NCI-H2081 (cell line): ENCODE results near the gene MRPL42.
"Not testable (repeated sequence)": the region's sequence is repeated elsewhere in the genome, so short reads cannot be mapped to it uniquely, and the experiment has no call there.

ENCODE experiments used
- DNase-seq, 2 experiments: peaks; one replicate each; lab custom pipeline; 2025; lab: John Stamatoyannopoulos, UW

The MRPL42 gene

GRCh38 chr12:93467351-93468007 lies at the start of gene MRPL42:
MRPL42 (plus strand) TSS chr12:93467514; CDS start chr12:93469286, 1,772 bp downstream.
- peak; percentile 87 to 92 for DNase-seq

- DNase-seq = no peak
Measured at GRCh38 chr12:93417967-93418480, 49.3 kb upstream of the MRPL42 start.

GRCh38 chr12:93419388-93420034 lies 47.8 kb upstream of the MRPL42 start:
- DNase-seq = peak; percentile 34 to 41

- DNase-seq = no peak
Measured at GRCh38 chr12:93422050-93422449, 45.3 kb upstream of the MRPL42 start.

- DNase-seq = no peak
Measured at GRCh38 chr12:93425736-93426411, 41.4 kb upstream of the MRPL42 start.

- no peak for DNase-seq
Measured at GRCh38 chr12:93426412-93426805, 40.9 kb upstream of the MRPL42 start.

- no peak for DNase-seq
Measured at GRCh38 chr12:93427779-93428564, 39.3 kb upstream of the MRPL42 start.

GRCh38 chr12:93429448-93429847 lies 37.9 kb upstream of the MRPL42 start:
- no peak for DNase-seq

- DNase-seq = no peak
Measured at GRCh38 chr12:93429852-93430251, 37.5 kb upstream of the MRPL42 start.

- DNase-seq = no peak
Measured at GRCh38 chr12:93430280-93430679, 37.0 kb upstream of the MRPL42 start.

- not testable (repeated sequence) for DNase-seq
Measured at GRCh38 chr12:93432031-93432430, 35.3 kb upstream of the MRPL42 start.

GRCh38 chr12:93434256-93434865 lies 33.0 kb upstream of the MRPL42 start:
- no peak for DNase-seq

GRCh38 chr12:93438266-93439050 lies 28.9 kb upstream of the MRPL42 start:
- DNase-seq = no peak

- DNase-seq = no peak
Measured at GRCh38 chr12:93440043-93440835, 27.1 kb upstream of the MRPL42 start.

GRCh38 chr12:93441081-93441616 lies 26.2 kb upstream of the MRPL42 start:
- DNase-seq = peak in 1 of 2 experiments; percentile 18

GRCh38 chr12:93441617-93442410 lies 25.5 kb upstream of the MRPL42 start, which contains the start of gene UBE2N:
UBE2N (minus strand) TSS chr12:93441947; CDS start chr12:93441884, 63 bp downstream.
- peak; percentile 95 for DNase-seq

GRCh38 chr12:93442411-93443340 lies 24.6 kb upstream of the MRPL42 start:
- DNase-seq = no peak

- DNase-seq = no peak
Measured at GRCh38 chr12:93443576-93443975, 23.7 kb upstream of the MRPL42 start.
